Measurements from ENCODE around the gene DHX9.

- TF ChIP-seq CHD4 (IDR thresholded peaks at IDR 0.05; ENCODE audit: borderline replicate concordance) (no peak), CTCF (IDR thresholded peaks at IDR 0.05) (no peak), CBX8 (IDR thresholded peaks at IDR 0.05) (no peak), ZNF302 (CRISPR knock-in tag; IDR thresholded peaks at IDR 0.05) (no peak), RAD21 (conservative IDR thresholded peaks at IDR 0.05 in 1 of 2, IDR thresholded peaks at IDR 0.05 in 1 of 2) (no peak), SMC3 (IDR thresholded peaks at IDR 0.05) (no peak), REST (IDR thresholded peaks at IDR 0.05) (no peak), EP300 (IDR thresholded peaks at IDR 0.05) (no peak), JUN (IDR thresholded peaks at IDR 0.05) (no peak), MAX (IDR thresholded peaks at IDR 0.05) (no peak), POLR2A (IDR thresholded peaks at IDR 0.05; ENCODE audit: low read length) (no peak), FOSB (CRISPR knock-in tag; IDR thresholded peaks at IDR 0.05) (no peak)
- TF ChIP-seq, protein P1, sequence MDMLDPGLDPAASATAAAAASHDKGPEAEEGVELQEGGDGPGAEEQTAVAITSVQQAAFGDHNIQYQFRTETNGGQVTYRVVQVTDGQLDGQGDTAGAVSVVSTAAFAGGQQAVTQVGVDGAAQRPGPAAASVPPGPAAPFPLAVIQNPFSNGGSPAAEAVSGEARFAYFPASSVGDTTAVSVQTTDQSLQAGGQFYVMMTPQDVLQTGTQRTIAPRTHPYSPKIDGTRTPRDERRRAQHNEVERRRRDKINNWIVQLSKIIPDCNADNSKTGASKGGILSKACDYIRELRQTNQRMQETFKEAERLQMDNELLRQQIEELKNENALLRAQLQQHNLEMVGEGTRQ (IDR thresholded peaks at IDR 0.05), result no peak
- TF ChIP-seq, protein P2, sequence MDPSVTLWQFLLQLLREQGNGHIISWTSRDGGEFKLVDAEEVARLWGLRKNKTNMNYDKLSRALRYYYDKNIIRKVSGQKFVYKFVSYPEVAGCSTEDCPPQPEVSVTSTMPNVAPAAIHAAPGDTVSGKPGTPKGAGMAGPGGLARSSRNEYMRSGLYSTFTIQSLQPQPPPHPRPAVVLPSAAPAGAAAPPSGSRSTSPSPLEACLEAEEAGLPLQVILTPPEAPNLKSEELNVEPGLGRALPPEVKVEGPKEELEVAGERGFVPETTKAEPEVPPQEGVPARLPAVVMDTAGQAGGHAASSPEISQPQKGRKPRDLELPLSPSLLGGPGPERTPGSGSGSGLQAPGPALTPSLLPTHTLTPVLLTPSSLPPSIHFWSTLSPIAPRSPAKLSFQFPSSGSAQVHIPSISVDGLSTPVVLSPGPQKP (IDR thresholded peaks at IDR 0.05; ENCODE audit: low read depth, low read length), result no peak
Observed at GRCh38 chr1:182925661-182926060, 86.5 kb downstream of the DHX9 start.
